GM23248 (cell line): Measurements from ENCODE around the gene KCNG1.

Experiments used
- EZH2 ChIP-seq: fragments of 200-600 bp; sonication (generic); IDR thresholded peaks from 2 replicates; pipeline ENCODE4 v1.6.1; 2018; ENCODE audit warnings: antibody characterized with exemption, mild to moderate bottlenecking; ENCODE audit not compliant: insufficient read depth, poor library complexity, severe bottlenecking
- EZH2phosphoT487 ChIP-seq: fragments of 200-600 bp; sonication (generic); IDR thresholded peaks from 2 replicates; pipeline ENCODE4 v1.6.1; 2018; ENCODE audit warnings: antibody characterized with exemption, moderate library complexity, mild to moderate bottlenecking, low read depth; ENCODE audit not compliant: insufficient read depth

GRCh38 chr20:50980851-50981713 is 41.8 kb downstream of the KCNG1 start:
- TF ChIP-seq EZH2: no peak
- no peak for TF ChIP-seq EZH2phosphoT487
